AG10803 (cell line): Measurements from ENCODE around the gene ARHGAP15.

Experiments used
- DNase-seq: peaks from one replicate; pipeline ENCODE4 v3.0.0; 2010; ENCODE audit warnings: low read depth
- H3K4me3 ChIP-seq: 2 replicates; pipeline ENCODE4 v1.5.1; 2011; ENCODE audit warnings: mild to moderate bottlenecking, low read length, control low read depth
- TF ChIP-seq, protein P1 (sequence below): conservative IDR thresholded peaks from 2 replicates; pipeline ENCODE4 v1.5.1; 2011; ENCODE audit warnings: mild to moderate bottlenecking, low read length, control low read depth, inconsistent platforms

The ARHGAP15 gene

DNA sequence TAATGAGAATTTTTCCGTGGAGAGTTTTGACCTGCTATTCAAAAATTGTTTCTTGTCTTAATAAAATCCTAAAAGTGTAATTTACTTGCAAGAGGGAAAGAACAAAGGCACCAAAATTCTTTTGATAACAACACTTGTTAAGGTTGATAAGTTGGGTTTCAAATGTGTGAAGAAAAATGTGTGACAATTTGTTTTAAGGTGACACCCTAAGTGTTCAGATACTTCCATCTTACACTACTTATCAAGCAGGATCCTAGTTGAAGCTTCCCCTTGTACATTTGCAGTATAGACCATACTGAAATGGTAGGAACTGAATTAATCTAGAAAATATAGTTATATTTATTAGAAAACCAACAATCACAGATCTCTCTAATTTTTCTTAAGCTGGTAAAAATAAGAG lies 204.6 kb downstream of the ARHGAP15 start:
- H3K4me3 ChIP-seq, result no peak overlapping the region
- TF ChIP-seq, protein P1, sequence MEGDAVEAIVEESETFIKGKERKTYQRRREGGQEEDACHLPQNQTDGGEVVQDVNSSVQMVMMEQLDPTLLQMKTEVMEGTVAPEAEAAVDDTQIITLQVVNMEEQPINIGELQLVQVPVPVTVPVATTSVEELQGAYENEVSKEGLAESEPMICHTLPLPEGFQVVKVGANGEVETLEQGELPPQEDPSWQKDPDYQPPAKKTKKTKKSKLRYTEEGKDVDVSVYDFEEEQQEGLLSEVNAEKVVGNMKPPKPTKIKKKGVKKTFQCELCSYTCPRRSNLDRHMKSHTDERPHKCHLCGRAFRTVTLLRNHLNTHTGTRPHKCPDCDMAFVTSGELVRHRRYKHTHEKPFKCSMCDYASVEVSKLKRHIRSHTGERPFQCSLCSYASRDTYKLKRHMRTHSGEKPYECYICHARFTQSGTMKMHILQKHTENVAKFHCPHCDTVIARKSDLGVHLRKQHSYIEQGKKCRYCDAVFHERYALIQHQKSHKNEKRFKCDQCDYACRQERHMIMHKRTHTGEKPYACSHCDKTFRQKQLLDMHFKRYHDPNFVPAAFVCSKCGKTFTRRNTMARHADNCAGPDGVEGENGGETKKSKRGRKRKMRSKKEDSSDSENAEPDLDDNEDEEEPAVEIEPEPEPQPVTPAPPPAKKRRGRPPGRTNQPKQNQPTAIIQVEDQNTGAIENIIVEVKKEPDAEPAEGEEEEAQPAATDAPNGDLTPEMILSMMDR, result no peak
- DNase-seq, result no peak

DNA sequence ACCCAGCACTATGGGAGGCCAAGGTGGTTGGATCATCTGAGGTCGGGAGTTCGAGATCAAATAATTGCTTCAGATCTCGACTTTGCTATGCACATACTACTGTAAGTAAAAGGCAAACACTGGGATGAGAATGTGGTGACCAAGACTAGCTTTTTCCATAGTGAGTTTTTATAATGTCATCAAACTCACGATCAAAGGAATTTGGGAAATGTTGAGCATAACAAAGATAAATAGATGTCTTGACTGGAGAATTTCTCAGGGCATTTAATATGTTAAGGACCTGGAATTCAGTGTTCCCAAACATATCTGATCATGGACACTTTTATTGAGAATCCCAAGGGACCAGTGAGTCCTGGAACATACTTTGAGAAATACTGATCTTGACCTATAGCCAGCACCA lies 205.6 kb downstream of the ARHGAP15 start:
- no peak for DNase-seq
- TF ChIP-seq, protein P1, result no peak

DNA sequence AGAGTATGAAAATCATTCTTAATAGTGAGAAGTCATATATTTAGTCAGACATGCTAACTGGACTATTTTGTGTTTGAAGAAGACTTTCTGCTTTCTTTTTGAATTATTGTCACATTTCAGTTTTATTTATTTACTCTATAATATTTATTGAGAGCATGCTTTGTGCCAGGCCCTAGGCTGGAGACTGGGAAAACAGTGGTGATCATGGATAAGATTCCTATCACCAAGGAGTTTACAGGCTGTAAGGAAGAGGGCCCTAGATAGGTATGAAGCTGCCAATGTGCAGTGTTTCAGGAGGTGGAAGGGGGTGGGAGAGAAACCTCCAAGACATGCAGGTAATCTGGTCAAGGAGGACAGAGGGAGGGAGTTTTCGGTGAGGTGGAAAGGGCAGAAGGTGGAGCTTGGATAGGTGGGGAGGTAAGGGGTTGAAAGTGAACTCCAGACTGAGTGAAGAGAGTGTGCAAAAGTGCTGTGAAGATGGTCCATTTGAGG lies 207.5 kb downstream of the ARHGAP15 start:
- TF ChIP-seq, protein P1, result no peak
- DNase-seq, result no peak
- no peak overlapping the region for H3K4me3 ChIP-seq

More for the DNA sequence above, 205.6 kb downstream of the ARHGAP15 start:
- H3K4me3 ChIP-seq, result no peak overlapping the region

DNA sequence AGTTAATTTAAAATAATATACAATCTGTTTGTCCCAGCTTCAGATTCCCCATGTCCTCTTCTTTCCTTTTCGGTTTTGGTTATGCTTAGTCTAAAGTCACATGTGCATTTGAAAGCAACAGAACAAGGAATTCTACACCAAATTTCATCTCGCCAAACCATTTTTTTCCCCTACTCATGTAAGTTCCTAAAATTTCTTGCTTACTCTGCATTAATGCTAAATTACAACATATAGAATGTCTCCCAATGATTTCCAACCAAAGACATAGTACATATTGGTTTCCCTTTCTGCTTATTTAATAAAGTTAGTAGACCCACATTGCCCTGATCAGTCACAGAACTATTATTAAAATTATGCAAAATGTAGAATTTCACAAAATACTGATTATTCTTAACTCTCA lies 212.3 kb downstream of the ARHGAP15 start:
- DNase-seq, result no peak
- TF ChIP-seq, protein P1, result no peak

DNA sequence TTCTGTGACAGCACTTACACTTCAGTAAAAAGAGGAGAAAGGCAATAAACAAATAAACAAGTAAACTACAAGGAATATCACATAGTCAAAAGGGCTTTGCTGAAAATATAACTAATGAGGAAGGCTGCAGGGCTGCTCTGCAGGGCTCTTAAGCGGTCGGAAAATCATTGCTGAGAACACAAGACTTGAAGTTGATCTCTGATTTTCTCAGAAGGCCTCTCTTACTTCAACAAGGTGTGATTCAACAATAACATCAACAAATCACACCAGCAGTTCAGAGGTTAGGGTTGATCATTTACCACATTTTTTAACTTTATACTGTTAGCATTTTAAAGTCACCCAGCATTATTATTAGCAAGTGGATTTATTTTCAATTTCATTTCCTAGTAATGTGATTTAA lies 215.6 kb downstream of the ARHGAP15 start:
- H3K4me3 ChIP-seq, result no peak overlapping the region
- no peak for DNase-seq
- TF ChIP-seq, protein P1, result no peak

More for the DNA sequence above, 212.3 kb downstream of the ARHGAP15 start:
- H3K4me3 ChIP-seq, result no peak overlapping the region

DNA sequence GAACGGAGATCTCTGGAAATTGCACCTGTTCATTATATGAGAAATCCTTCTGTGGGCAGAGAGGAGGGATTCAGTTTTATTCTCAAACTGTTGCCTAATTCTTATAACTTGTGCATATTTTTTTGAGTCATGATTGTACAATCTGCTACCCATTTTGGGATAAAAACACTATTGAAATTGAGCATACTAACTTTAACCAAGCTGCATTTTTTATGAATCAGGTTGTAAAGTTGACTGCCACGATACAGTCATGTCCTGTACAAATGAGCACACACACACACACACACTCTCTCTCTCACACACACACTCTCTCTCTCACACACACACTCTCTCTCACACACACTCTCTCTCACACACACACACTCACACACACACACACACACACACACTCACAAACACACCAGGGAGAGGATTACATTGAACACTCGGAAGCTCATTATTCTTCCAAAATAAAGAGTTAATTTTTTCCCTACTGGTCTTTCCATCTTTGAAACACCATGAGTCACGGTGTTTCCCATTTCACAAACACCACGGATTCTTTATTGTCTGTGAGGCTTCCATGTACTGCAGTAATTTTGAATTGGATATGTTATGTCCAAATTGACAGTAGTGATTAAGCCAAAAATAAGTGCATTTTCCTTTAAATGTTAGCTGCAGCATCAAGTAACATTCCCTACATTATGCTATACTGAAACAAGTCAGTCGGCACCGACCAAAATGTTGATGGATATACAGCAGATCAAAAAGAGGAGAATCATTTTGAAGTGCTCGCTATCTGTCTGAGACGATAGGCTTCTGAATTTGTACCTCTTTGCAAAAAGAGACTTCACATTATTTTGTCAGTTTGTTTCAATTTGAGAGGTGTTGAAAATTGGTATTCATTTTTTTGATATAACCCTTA lies 216.9 kb downstream of the ARHGAP15 start:
- TF ChIP-seq, protein P1, result no peak
- DNase-seq, result no peak
- H3K4me3 ChIP-seq, result no peak overlapping the region

DNA sequence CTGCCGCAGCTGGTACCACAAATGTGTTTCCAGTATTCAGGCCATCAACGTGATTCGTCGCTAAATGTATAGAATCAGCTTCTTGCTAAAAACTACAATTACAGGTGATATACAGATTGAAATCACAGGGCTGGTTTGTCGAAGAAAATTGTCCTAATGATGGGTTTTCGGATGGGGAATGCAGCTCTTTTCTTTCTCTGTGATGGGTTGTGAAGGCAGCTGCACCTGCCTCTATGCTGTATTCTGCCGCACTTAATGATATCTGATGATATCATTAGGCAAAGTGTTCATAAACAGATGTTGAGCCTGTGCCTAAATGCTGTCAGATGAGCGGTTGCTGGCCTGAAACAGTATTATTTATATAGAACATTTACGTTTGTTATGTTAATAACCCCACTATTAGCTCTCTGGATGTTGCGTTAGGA lies 218.1 kb downstream of the ARHGAP15 start:
- DNase-seq, result no peak
- no peak overlapping the region for H3K4me3 ChIP-seq
- TF ChIP-seq, protein P1, result no peak
